ENCODE results near the gene HCST. TPM values are rescaled to one million over a fixed set of nuclear protein-coding genes. Genes with fewer than 3 reads are reported as not detected.

The HCST gene
- total and polyA plus RNA-seq, 2 of the 13 experiments (the other 11 are each of a cell fraction or from before 2014, with no cell fraction given) = 0.24 to 1.2 TPM

DNA sequence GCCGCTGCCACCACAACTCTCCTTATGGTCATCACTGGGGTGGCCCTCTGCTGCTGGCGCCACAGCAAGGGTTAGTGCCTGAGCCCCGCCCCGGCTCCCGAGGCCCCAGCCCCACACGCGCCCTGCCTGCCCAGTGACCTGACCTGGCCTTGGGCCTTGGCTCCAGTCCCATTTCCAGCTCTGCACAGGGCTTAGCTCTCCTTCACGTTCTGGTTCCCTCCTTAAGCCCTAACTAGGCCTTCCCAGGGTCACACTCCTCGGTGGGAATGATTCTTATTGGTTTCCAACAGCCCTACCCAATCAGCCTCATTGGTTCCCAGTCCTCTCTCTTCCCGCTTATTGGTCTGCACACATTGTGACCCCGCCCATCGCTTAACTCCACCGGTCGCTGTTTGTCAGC, 39.8 kb upstream of the HCST start (continued):
- TF ChIP-seq RERE (CRISPR knock-in tag; IDR thresholded peaks at IDR 0.05; ENCODE audit: low read depth) (no peak), ZKSCAN1 (IDR thresholded peaks at IDR 0.05; ENCODE audit: low read length) (no peak), RARA (CRISPR knock-in tag; IDR thresholded peaks at IDR 0.05) (peak; percentile 60), ZNF639 (CRISPR knock-in tag; conservative IDR thresholded peaks at IDR 0.05) (no peak), ZNF101 (CRISPR knock-in tag; IDR thresholded peaks at IDR 0.05; ENCODE audit: borderline replicate concordance, low read depth) (no peak), RBM22 (optimal IDR thresholded peaks at IDR 0.05; ENCODE audit: low read length) (no peak), GATA4 (IDR thresholded peaks at IDR 0.05; ENCODE audit: borderline replicate concordance, low read depth) (no peak), ZNF773 (CRISPR knock-in tag; IDR thresholded peaks at IDR 0.05; ENCODE audit: borderline replicate concordance) (no peak), DMAP1 (CRISPR knock-in tag; IDR thresholded peaks at IDR 0.05) (no peak), REXO4 (CRISPR knock-in tag; IDR thresholded peaks at IDR 0.05; ENCODE audit: borderline replicate concordance) (no peak), NCOA2 (CRISPR knock-in tag; IDR thresholded peaks at IDR 0.05) (0 out of 2 replicates have a peak, but pooled peaks have one; percentile 13), HNF4A (CRISPR knock-in tag; IDR thresholded peaks at IDR 0.05) (peak; percentile 51), XBP1 (CRISPR knock-in tag; IDR thresholded peaks at IDR 0.05) (no peak), LCORL (IDR thresholded peaks at IDR 0.05) (no peak), LCORL (CRISPR knock-in tag; IDR thresholded peaks at IDR 0.05) (no peak)
- TF ChIP-seq, protein P1, sequence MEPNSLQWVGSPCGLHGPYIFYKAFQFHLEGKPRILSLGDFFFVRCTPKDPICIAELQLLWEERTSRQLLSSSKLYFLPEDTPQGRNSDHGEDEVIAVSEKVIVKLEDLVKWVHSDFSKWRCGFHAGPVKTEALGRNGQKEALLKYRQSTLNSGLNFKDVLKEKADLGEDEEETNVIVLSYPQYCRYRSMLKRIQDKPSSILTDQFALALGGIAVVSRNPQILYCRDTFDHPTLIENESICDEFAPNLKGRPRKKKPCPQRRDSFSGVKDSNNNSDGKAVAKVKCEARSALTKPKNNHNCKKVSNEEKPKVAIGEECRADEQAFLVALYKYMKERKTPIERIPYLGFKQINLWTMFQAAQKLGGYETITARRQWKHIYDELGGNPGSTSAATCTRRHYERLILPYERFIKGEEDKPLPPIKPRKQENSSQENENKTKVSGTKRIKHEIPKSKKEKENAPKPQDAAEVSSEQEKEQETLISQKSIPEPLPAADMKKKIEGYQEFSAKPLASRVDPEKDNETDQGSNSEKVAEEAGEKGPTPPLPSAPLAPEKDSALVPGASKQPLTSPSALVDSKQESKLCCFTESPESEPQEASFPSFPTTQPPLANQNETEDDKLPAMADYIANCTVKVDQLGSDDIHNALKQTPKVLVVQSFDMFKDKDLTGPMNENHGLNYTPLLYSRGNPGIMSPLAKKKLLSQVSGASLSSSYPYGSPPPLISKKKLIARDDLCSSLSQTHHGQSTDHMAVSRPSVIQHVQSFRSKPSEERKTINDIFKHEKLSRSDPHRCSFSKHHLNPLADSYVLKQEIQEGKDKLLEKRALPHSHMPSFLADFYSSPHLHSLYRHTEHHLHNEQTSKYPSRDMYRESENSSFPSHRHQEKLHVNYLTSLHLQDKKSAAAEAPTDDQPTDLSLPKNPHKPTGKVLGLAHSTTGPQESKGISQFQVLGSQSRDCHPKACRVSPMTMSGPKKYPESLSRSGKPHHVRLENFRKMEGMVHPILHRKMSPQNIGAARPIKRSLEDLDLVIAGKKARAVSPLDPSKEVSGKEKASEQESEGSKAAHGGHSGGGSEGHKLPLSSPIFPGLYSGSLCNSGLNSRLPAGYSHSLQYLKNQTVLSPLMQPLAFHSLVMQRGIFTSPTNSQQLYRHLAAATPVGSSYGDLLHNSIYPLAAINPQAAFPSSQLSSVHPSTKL (CRISPR knock-in tag; IDR thresholded peaks at IDR 0.05) = 0 out of 2 replicates have a peak, but pooled peaks have one; percentile 31
- TF ChIP-seq, protein P2, sequence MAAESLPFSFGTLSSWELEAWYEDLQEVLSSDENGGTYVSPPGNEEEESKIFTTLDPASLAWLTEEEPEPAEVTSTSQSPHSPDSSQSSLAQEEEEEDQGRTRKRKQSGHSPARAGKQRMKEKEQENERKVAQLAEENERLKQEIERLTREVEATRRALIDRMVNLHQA (CRISPR knock-in tag; IDR thresholded peaks at IDR 0.05) = no peak
